ENCODE data around the gene HPCA. TPM values are rescaled to one million over a fixed set of nuclear protein-coding genes. Genes with fewer than 3 reads are reported as not detected.

The HPCA gene
- total and polyA plus RNA-seq, 2 of the 4 experiments (the other 2 are of a cell fraction) = 0.22 TPM; not detected in 1

- Histone ChIP-seq H3K9me1 (ENCODE audit: insufficient read depth, low read length) (0 out of 2 replicates have a peak, but pooled peaks cover 3% of the 10 kb centered on the region), H4K8ac (ENCODE audit: low read depth in 2 of 2, low read length in 2 of 2) (no peak overlapping the region), H3K4me3 (ENCODE audit: insufficient read depth, low read depth, low read length) (no peak overlapping the region), H3K23ac (ENCODE audit: low read depth, low read length) (no peak overlapping the region), H3K56ac (ENCODE audit: extremely low read depth, insufficient read depth, low read length) (no peak overlapping the region), H2AK5ac (ENCODE audit: low read depth, low read length) (no peak overlapping the region), H4K20me1 (ENCODE audit: insufficient read depth, low read length) (peaks cover 12% of the 10 kb centered on the region), H3K27me3 (ENCODE audit: control insufficient read depth, insufficient read depth, low read length) (peaks cover 22% of the 10 kb centered on the region), H3K14ac (replicated peaks; ENCODE audit: low read depth, low read length) (no peak overlapping the region), H4K91ac (ENCODE audit: insufficient read depth, low read depth, low read length) (no peak overlapping the region), H4K5ac (ENCODE audit: low read depth, low read length) (no peak overlapping the region), H2BK5ac (ENCODE audit: low read depth, low read length, poor library complexity, severe bottlenecking) (no peak overlapping the region), H3K36me3 (ENCODE audit: control insufficient read depth, insufficient read depth, low read length) (no peaks in the 10 kb centered on the region), H3K9ac (ENCODE audit: low read depth, low read length) (no peak overlapping the region), H2BK20ac (ENCODE audit: low read depth, low read length) (no peak overlapping the region), H3K18ac (ENCODE audit: low read depth, low read length) (no peak overlapping the region), H2AFZ (replicated peaks; ENCODE audit: low read length, poor library complexity) (no peak overlapping the region), H3K4me1 (ENCODE audit: control insufficient read depth, insufficient read depth, low read length) (peaks cover 4% of the 10 kb centered on the region; the same call in 1 of the 2 replicates), H3K4me2 (ENCODE audit: low read depth, low read length) (no peak overlapping the region), H3K9me3 (ENCODE audit: control insufficient read depth, insufficient read depth, low read length) (no peaks in the 10 kb centered on the region), H2BK15ac (ENCODE audit: low read depth, low read length) (no peak overlapping the region), H2BK120ac (ENCODE audit: low read depth, low read length) (no peak overlapping the region), H3K27ac (ENCODE audit: insufficient read depth, low read length) (no peak overlapping the region), H3K4ac (ENCODE audit: low read depth, low read length) (no peak overlapping the region), H2AK9ac (replicated peaks; ENCODE audit: low read depth, low read length, poor library complexity) (no peak overlapping the region), H3K79me1 (ENCODE audit: low read depth in 1 of 2, low read length in 2 of 2) (no peaks in the 10 kb centered on the region)
- no peak for TF ChIP-seq NFE2L2 (IDR thresholded peaks at IDR 0.05; ENCODE audit: low read depth, low read length)
- no peak for TF ChIP-seq ELK1 (IDR thresholded peaks at IDR 0.05; ENCODE audit: borderline replicate concordance, low read depth, low read length)
- no peak for TF ChIP-seq RAD21 (IDR thresholded peaks at IDR 0.05; ENCODE audit: low read length)
- no peak for TF ChIP-seq BHLHE40 (IDR thresholded peaks at IDR 0.05; ENCODE audit: low read depth, low read length)
- no peak for TF ChIP-seq POLR2A (IDR thresholded peaks at IDR 0.05; ENCODE audit: low read depth, low read length)
- no peak for TF ChIP-seq MXI1 (IDR thresholded peaks at IDR 0.05; ENCODE audit: borderline replicate concordance, low read depth, low read length)
- TF ChIP-seq MAZ (IDR thresholded peaks at IDR 0.05; ENCODE audit: borderline replicate concordance, low read depth, low read length) = no peak
- no peak for TF ChIP-seq FOS (IDR thresholded peaks at IDR 0.05; ENCODE audit: low read depth, low read length)
- TF ChIP-seq, protein P1, sequence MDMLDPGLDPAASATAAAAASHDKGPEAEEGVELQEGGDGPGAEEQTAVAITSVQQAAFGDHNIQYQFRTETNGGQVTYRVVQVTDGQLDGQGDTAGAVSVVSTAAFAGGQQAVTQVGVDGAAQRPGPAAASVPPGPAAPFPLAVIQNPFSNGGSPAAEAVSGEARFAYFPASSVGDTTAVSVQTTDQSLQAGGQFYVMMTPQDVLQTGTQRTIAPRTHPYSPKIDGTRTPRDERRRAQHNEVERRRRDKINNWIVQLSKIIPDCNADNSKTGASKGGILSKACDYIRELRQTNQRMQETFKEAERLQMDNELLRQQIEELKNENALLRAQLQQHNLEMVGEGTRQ (IDR thresholded peaks at IDR 0.05; ENCODE audit: low read depth, low read length) = no peak
- no peak for TF ChIP-seq MAFK (IDR thresholded peaks at IDR 0.05; ENCODE audit: low read depth, low read length)
- no peak for TF ChIP-seq CHD1 (IDR thresholded peaks at IDR 0.05; ENCODE audit: low read depth, low read length)
- TF ChIP-seq SMC3 (IDR thresholded peaks at IDR 0.05; ENCODE audit: low read depth, low read length) = no peak
- TF ChIP-seq RCOR1 (IDR thresholded peaks at IDR 0.05; ENCODE audit: insufficient replicate concordance, low read length) = no peak
- no peak for TF ChIP-seq RFX5 (IDR thresholded peaks at IDR 0.05; ENCODE audit: low read depth, low read length)
- TF ChIP-seq CTCF (conservative IDR thresholded peaks at IDR 0.05; ENCODE audit: low read depth, low read length) = no peak
- no peak for TF ChIP-seq CEBPB (IDR thresholded peaks at IDR 0.05; ENCODE audit: low read depth, low read length)
- intact Hi-C loops (cut with micrococcal nuclease) (loop anchor here (2.0 kb wide), 2 partner anchors 425 to 473 kb away; no protein-coding TSS in a partner anchor), in situ Hi-C loops (cut with MboI; ENCODE audit: low sequenced_read_pairs) (no loop called here), dilution Hi-C loops (cut with HindIII; ENCODE audit: low sequenced_read_pairs, unreplicated experiment) (no loop called here)
- no peak for DNase-seq
- no peak for ATAC-seq (ENCODE audit: low read depth)
- POLR2A ChIA-PET (ENCODE audit: unreplicated experiment) = no interaction called here
- 57% methylated on average over 2 of the region's 5 CpGs; no CpG with 5 or more reads in 1 of the 2 experiments for WGBS, 2 experiments (ENCODE audit: extremely low coverage in 2 of 2, insufficient read length in 1 of 2)
- CTCF ChIA-PET = no interaction called here
- no TSS peak for BruUV-seq (replicated peaks)
Observed at GRCh38 chr1:32873484-32873883, 12.8 kb upstream of the HPCA start.

All from IMR-90 (cell line).